RWPE2 (cell line): Measurements from ENCODE around the gene WT1.

Experiments
- ATAC-seq: fragments of 200-7000 bp; cut with Tn5 transposase; 3 replicates; pipeline ENCODE4 v1.9.1; 2021; ENCODE audit warnings: low read depth
- DNase-seq: peaks from one replicate; pipeline ENCODE4 v3.0.0-alpha.2; 2020; ENCODE audit warnings: low spot score
- H3K27ac ChIP-seq: fragments of 450-650 bp; 2 replicates; pipeline ENCODE4 v1.5.1; 2017; ENCODE audit warnings: mild to moderate bottlenecking; ENCODE audit not compliant: poor library complexity, severe bottlenecking
- H3K27me3 ChIP-seq: fragments of 250-450 bp; sonication (Bioruptor Pico); 2 replicates; pipeline ENCODE4 v1.5.1; 2021; ENCODE audit warnings: mild to moderate bottlenecking, moderate library complexity; ENCODE audit not compliant: insufficient read depth, poor library complexity, severe bottlenecking
- H3K36me3 ChIP-seq: fragments of 250-450 bp; sonication (Bioruptor Pico); 2 replicates; pipeline ENCODE4 v1.5.1; 2020; ENCODE audit warnings: low read depth, mild to moderate bottlenecking, moderate library complexity
- H3K4me1 ChIP-seq: fragments of 250-450 bp; sonication (Bioruptor Pico); 2 replicates; pipeline ENCODE4 v1.5.1; 2021; ENCODE audit warnings: mild to moderate bottlenecking, moderate library complexity; ENCODE audit not compliant: insufficient read depth, poor library complexity, severe bottlenecking
- H3K4me3 ChIP-seq: fragments of 250-450 bp; sonication (Bioruptor Pico); 2 replicates; pipeline ENCODE4 v1.5.1; 2021; ENCODE audit warnings: mild to moderate bottlenecking, moderate library complexity; ENCODE audit not compliant: severe bottlenecking
- H3K9me3 ChIP-seq: fragments of 250-450 bp; sonication (Bioruptor Pico); 2 replicates; pipeline ENCODE4 v1.5.1; 2021; ENCODE audit warnings: mild to moderate bottlenecking, moderate library complexity; ENCODE audit not compliant: severe bottlenecking
- CTCF ChIP-seq: fragments of 450-650 bp; IDR thresholded peaks from one replicate; pipeline ENCODE4 v1.5.1; 2017; ENCODE audit warnings: mild to moderate bottlenecking, moderate library complexity; ENCODE audit not compliant: poor library complexity, severe bottlenecking

WT1 gene

GRCh38 chr11:32433101-32433913, 2.0 kb downstream of the WT1 start:
- DNase-seq, result no peak
- H3K27ac ChIP-seq, result no peak overlapping the region
- peaks cover 99% of the 10 kb centered on the region for H3K27me3 ChIP-seq
- peaks cover 4% of the 10 kb centered on the region for H3K4me1 ChIP-seq
- H3K9me3 ChIP-seq, result no peaks in the 10 kb centered on the region
- no peak for ATAC-seq
- no peak for TF ChIP-seq CTCF
- H3K36me3 ChIP-seq, result no peaks in the 10 kb centered on the region
- H3K4me3 ChIP-seq, result no peak overlapping the region

GRCh38 chr11:32432565-32432964, 2.8 kb downstream of the WT1 start:
- ATAC-seq (no peak), DNase-seq (no peak)
- Histone ChIP-seq H3K4me1 (peaks cover 4% of the 10 kb centered on the region), H3K36me3 (no peaks in the 10 kb centered on the region), H3K27me3 (peaks cover 99% of the 10 kb centered on the region), H3K4me3 (no peak overlapping the region), H3K27ac (no peak overlapping the region), H3K9me3 (no peaks in the 10 kb centered on the region)
- no peak for TF ChIP-seq CTCF

- ATAC-seq (no peak), DNase-seq (no peak)
- no peaks in the 10 kb centered on the region for H3K9me3 ChIP-seq
- H3K27ac ChIP-seq, result no peak overlapping the region
- H3K27me3 ChIP-seq, result peaks cover 99% of the 10 kb centered on the region
- H3K4me3 ChIP-seq, result no peak overlapping the region
- no peaks in the 10 kb centered on the region for H3K36me3 ChIP-seq
- peaks cover 2% of the 10 kb centered on the region for H3K4me1 ChIP-seq
- TF ChIP-seq CTCF, result peak; percentile 10
These were observed 4.6 kb downstream of the WT1 start for GRCh38 chr11:32430568-32431381.

GRCh38 chr11:32429477-32429876, 5.9 kb downstream of the WT1 start:
- no peak for DNase-seq
- Histone ChIP-seq H3K27me3 (peaks cover 100% of the 10 kb centered on the region), H3K9me3 (no peaks in the 10 kb centered on the region), H3K36me3 (no peaks in the 10 kb centered on the region), H3K4me1 (no peaks in the 10 kb centered on the region), H3K4me3 (no peak overlapping the region), H3K27ac (no peak overlapping the region)
- TF ChIP-seq CTCF, result no peak
- ATAC-seq, result no peak
